Transverse colon (tissue), 4 donors: Measurements from ENCODE around the gene MRPL41.

Source experiments
- CTCF ChIP-seq, 5 experiments: fragments of 200-600 bp in 3 of 5; fragments of 450-650 bp in 2 of 5; sonication (generic) in 3 of 5; IDR thresholded peaks; 1 replicate in 2 of 5; 2 replicates in 3 of 5; pipeline ENCODE4 v1.5.1; 2016 to 2017; ENCODE audit warnings: antibody characterized with exemption in 5 of 5, inconsistent platforms in 3 of 5, mild to moderate bottlenecking in 2 of 5, moderate library complexity in 1 of 5
- EP300 ChIP-seq: sonication (generic); formaldehyde crosslinking; IDR thresholded peaks from one replicate; pipeline ENCODE4 v1.6.1; 2017; ENCODE audit warnings: antibody characterized with exemption, low read depth
- POLR2A ChIP-seq: fragments of 450-650 bp; IDR thresholded peaks from one replicate; pipeline ENCODE4 v1.6.1; 2016; ENCODE audit warnings: antibody characterized with exemption, mild to moderate bottlenecking, moderate library complexity
- POLR2AphosphoS5 ChIP-seq, 3 donors: sonication (generic); formaldehyde crosslinking; IDR thresholded peaks; one replicate each; pipeline ENCODE4 v1.6.1; 2016; ENCODE audit warnings: antibody characterized with exemption in 3 of 3

DNA sequence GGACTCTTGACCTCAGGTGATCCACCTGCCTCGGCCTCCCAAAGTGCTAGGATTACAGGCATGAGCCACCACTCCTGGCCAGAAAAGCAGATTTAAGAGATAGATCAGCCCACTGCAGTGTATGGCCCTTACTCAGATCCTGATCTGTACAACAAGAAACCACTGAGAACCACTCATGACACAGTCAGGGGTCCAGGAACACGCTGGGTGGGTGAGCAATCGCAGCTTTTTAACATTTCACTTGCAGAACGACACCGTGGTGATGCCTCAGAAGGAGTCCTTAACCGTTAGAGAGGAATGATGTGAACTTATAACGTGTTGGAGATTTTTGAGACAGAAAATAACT, 47.3 kb upstream of the MRPL41 start:
- TF ChIP-seq POLR2A, result no peak
- no peak for TF ChIP-seq CTCF (IDR thresholded peaks at IDR 0.05)
- no peak for TF ChIP-seq EP300
- TF ChIP-seq POLR2AphosphoS5 (IDR thresholded peaks at IDR 0.05), result no peak
